HEK293 (cell line): ENCODE data around the gene FGD4.

Source experiments
- GLIS1 ChIP-seq: fragments of 450-650 bp; formaldehyde crosslinking; IDR thresholded peaks from 2 replicates; pipeline ENCODE4 v1.5.1; 2016; ENCODE audit warnings: missing biosample characterization, missing genetic modification characterization
- MEIS1 ChIP-seq: sonication (generic); formaldehyde crosslinking; IDR thresholded peaks from 2 replicates; pipeline ENCODE4 v1.8.1; 2022; ENCODE audit warnings: missing genetic modification reagents, mild to moderate bottlenecking, borderline replicate concordance
- SP3 ChIP-seq: fragments of 450-650 bp; formaldehyde crosslinking; IDR thresholded peaks from 2 replicates; pipeline ENCODE4 v1.5.1; 2016; ENCODE audit warnings: missing biosample characterization, missing genetic modification characterization
- TRIM28 ChIP-seq: IDR thresholded peaks from 2 replicates; pipeline ENCODE4 v1.6.1; 2011; ENCODE audit warnings: low read length, control low read depth, borderline replicate concordance
- WT1 ChIP-seq: fragments of 450-650 bp; formaldehyde crosslinking; IDR thresholded peaks from 2 replicates; pipeline ENCODE4 v1.5.1; 2016; ENCODE audit warnings: missing biosample characterization, missing genetic modification characterization
- ZBTB21 ChIP-seq: fragments of 450-650 bp; formaldehyde crosslinking; IDR thresholded peaks from 2 replicates; pipeline ENCODE4 v1.5.1; 2017; ENCODE audit warnings: missing biosample characterization, missing genetic modification characterization
- ZNF10 ChIP-seq: fragments of 450-650 bp; formaldehyde crosslinking; IDR thresholded peaks from 2 replicates; pipeline ENCODE4 v1.5.1; 2017; ENCODE audit warnings: missing biosample characterization, missing genetic modification characterization
- ZNF138 ChIP-seq: fragments of 450-650 bp; formaldehyde crosslinking; IDR thresholded peaks from 2 replicates; pipeline ENCODE4 v1.5.1; 2016; ENCODE audit warnings: missing biosample characterization, missing genetic modification characterization, borderline replicate concordance
- ZNF169 ChIP-seq: fragments of 450-650 bp; formaldehyde crosslinking; IDR thresholded peaks from 2 replicates; pipeline ENCODE4 v1.5.1; 2016; ENCODE audit warnings: missing biosample characterization, missing genetic modification characterization
- ZNF2 ChIP-seq: fragments of 450-650 bp; formaldehyde crosslinking; IDR thresholded peaks from 2 replicates; pipeline ENCODE4 v1.5.1; 2016; ENCODE audit warnings: missing biosample characterization, missing genetic modification characterization
- ZNF274 ChIP-seq, 2 experiments: fragments of 200-500 bp in 1 of 2; fragments of 450-650 bp in 1 of 2; sonication (Bioruptor generic) in 1 of 2; formaldehyde crosslinking in 1 of 2; IDR thresholded peaks; 2 replicates each; pipeline versions ENCODE4 v1.5.1 to v1.6.1; 2014 to 2016; ENCODE audit warnings: borderline replicate concordance in 1 of 2, inconsistent platforms in 1 of 2, low read length in 1 of 2, missing biosample characterization in 1 of 2, missing genetic modification characterization in 1 of 2
- ZNF416 ChIP-seq: fragments of 450-650 bp; formaldehyde crosslinking; IDR thresholded peaks from 2 replicates; pipeline ENCODE4 v1.5.1; 2016; ENCODE audit warnings: missing biosample characterization, missing genetic modification characterization
- ZNF510 ChIP-seq: fragments of 450-650 bp; formaldehyde crosslinking; IDR thresholded peaks from 2 replicates; pipeline ENCODE4 v1.5.1; 2018; ENCODE audit warnings: mild to moderate bottlenecking, missing genetic modification characterization, missing biosample characterization; ENCODE audit not compliant: insufficient replicate concordance
- ZNF514 ChIP-seq: fragments of 450-650 bp; formaldehyde crosslinking; IDR thresholded peaks from 2 replicates; pipeline ENCODE4 v1.5.1; 2016; ENCODE audit warnings: missing biosample characterization, missing genetic modification characterization
- ZNF544 ChIP-seq: fragments of 450-650 bp; formaldehyde crosslinking; IDR thresholded peaks from 2 replicates; pipeline ENCODE4 v1.5.0; 2017; ENCODE audit warnings: missing biosample characterization, missing genetic modification characterization
- ZNF560 ChIP-seq: fragments of 450-650 bp; formaldehyde crosslinking; IDR thresholded peaks from 2 replicates; pipeline ENCODE4 v1.5.1; 2017; ENCODE audit warnings: missing biosample characterization, missing genetic modification characterization, borderline replicate concordance
- ZNF610 ChIP-seq: fragments of 450-650 bp; formaldehyde crosslinking; IDR thresholded peaks from 2 replicates; pipeline ENCODE4 v1.5.1; 2016; ENCODE audit warnings: missing biosample characterization, missing genetic modification characterization, borderline replicate concordance
- ZNF654 ChIP-seq: fragments of 450-650 bp; formaldehyde crosslinking; IDR thresholded peaks from 2 replicates; pipeline ENCODE4 v1.5.1; 2016; ENCODE audit warnings: low read depth, missing biosample characterization, missing genetic modification characterization
- ZNF670 ChIP-seq: fragments of 450-650 bp; formaldehyde crosslinking; IDR thresholded peaks from 2 replicates; pipeline ENCODE4 v1.5.1; 2016; ENCODE audit warnings: missing biosample characterization, missing genetic modification characterization, low read depth
- ZNF707 ChIP-seq: fragments of 450-650 bp; formaldehyde crosslinking; IDR thresholded peaks from 2 replicates; pipeline ENCODE4 v1.5.1; 2016; ENCODE audit warnings: missing biosample characterization, missing genetic modification characterization
- TF ChIP-seq, protein P1 (sequence below): fragments of 450-650 bp; formaldehyde crosslinking; IDR thresholded peaks from 2 replicates; pipeline ENCODE4 v1.5.1; 2016; ENCODE audit warnings: missing biosample characterization, missing genetic modification characterization, borderline replicate concordance
- TF ChIP-seq, protein P2 (sequence below): fragments of 450-650 bp; formaldehyde crosslinking; IDR thresholded peaks from 2 replicates; pipeline ENCODE4 v1.5.1; 2016; ENCODE audit warnings: missing biosample characterization, missing genetic modification characterization
- TF ChIP-seq, protein P3 (sequence below): sonication (generic); formaldehyde crosslinking; IDR thresholded peaks from 2 replicates; pipeline ENCODE4 v1.8.1; 2022; ENCODE audit warnings: mild to moderate bottlenecking, moderate library complexity, missing genetic modification reagents
- TF ChIP-seq, protein P4 (sequence below): fragments of 450-650 bp; formaldehyde crosslinking; IDR thresholded peaks from 2 replicates; pipeline ENCODE4 v1.5.1; 2016; ENCODE audit warnings: missing biosample characterization, missing genetic modification characterization

The FGD4 gene

DNA sequence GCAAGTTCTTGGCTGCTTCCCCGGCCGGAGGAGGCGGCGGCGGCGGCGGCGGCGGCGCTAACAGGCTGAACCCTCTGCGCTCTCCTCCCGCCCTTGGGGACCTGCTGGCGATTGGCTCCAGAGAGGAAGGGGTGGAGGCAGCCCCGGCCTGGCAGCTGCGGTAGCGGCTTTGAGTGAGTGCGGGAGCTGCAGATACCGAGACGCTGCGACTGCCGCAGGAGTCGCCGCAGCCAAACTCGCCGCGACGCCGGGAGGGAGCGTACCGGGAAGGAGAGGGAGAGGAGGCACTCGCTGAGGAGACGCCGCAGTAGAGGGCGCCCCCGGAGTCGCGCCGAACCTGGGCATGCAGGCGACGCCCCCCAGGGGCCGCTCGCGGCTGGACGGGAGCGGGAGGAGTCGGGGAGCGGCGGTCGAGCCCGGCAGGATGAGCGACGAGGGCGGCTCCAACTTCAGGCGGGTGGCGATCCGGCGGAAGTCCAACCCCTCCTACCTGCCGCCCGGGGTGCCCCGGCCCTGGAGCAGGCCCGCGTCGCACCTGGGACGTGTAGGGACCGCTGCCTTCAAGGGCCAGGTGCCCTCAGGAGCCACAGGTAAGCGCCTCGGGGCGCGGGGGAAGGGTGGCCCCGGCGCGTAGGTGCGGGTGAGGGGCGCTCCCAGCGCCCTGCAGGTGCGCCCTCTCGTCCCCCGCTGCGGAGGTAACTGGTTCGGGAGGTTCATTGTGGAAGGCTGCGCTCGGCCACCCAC lies at the start of gene FGD4 (continued):
- TF ChIP-seq, protein P1, sequence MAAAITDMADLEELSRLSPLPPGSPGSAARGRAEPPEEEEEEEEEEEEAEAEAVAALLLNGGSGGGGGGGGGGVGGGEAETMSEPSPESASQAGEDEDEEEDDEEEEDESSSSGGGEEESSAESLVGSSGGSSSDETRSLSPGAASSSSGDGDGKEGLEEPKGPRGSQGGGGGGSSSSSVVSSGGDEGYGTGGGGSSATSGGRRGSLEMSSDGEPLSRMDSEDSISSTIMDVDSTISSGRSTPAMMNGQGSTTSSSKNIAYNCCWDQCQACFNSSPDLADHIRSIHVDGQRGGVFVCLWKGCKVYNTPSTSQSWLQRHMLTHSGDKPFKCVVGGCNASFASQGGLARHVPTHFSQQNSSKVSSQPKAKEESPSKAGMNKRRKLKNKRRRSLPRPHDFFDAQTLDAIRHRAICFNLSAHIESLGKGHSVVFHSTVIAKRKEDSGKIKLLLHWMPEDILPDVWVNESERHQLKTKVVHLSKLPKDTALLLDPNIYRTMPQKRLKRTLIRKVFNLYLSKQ (tag by site-specific recombination), result 0 out of 2 replicates have a peak, but pooled peaks have one; percentile 15
- TF ChIP-seq ZNF544 (tag by site-specific recombination) (no peak), ZNF10 (peak; percentile 6; the same call in 1 of the 2 replicates), SP3 (peak; percentile 79), ZNF670 (tag by site-specific recombination) (no peak), ZNF707 (tag by site-specific recombination) (no peak), ZNF610 (tag by site-specific recombination) (peak; percentile 96), ZNF510 (no peak), ZNF138 (tag by site-specific recombination) (no peak), TRIM28 (no peak; the same call in 1 of the 2 replicates), ZNF654 (tag by site-specific recombination) (no peak), ZNF560 (tag by site-specific recombination) (no peak), WT1 (tag by site-specific recombination) (no peak), GLIS1 (tag by site-specific recombination) (peak; percentile 87), ZNF169 (tag by site-specific recombination) (no peak), MEIS1 (CRISPR knock-in tag) (no peak), ZNF514 (tag by site-specific recombination) (no peak), ZNF274 (IDR thresholded peaks at IDR 0.05; ENCODE audit: low read length) (no peak), ZNF274 (tag by site-specific recombination; IDR thresholded peaks at IDR 0.05; ENCODE audit: borderline replicate concordance) (no peak), ZNF2 (tag by site-specific recombination) (peak; percentile 94), ZNF416 (tag by site-specific recombination) (no peak), ZBTB21 (tag by site-specific recombination) (peak; percentile 12; the same call in 1 of the 2 replicates)
- TF ChIP-seq, protein P2, sequence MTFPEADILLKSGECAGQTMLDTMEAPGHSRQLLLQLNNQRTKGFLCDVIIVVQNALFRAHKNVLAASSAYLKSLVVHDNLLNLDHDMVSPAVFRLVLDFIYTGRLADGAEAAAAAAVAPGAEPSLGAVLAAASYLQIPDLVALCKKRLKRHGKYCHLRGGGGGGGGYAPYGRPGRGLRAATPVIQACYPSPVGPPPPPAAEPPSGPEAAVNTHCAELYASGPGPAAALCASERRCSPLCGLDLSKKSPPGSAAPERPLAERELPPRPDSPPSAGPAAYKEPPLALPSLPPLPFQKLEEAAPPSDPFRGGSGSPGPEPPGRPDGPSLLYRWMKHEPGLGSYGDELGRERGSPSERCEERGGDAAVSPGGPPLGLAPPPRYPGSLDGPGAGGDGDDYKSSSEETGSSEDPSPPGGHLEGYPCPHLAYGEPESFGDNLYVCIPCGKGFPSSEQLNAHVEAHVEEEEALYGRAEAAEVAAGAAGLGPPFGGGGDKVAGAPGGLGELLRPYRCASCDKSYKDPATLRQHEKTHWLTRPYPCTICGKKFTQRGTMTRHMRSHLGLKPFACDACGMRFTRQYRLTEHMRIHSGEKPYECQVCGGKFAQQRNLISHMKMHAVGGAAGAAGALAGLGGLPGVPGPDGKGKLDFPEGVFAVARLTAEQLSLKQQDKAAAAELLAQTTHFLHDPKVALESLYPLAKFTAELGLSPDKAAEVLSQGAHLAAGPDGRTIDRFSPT (tag by site-specific recombination), result peak; percentile 82
- TF ChIP-seq, protein P3, sequence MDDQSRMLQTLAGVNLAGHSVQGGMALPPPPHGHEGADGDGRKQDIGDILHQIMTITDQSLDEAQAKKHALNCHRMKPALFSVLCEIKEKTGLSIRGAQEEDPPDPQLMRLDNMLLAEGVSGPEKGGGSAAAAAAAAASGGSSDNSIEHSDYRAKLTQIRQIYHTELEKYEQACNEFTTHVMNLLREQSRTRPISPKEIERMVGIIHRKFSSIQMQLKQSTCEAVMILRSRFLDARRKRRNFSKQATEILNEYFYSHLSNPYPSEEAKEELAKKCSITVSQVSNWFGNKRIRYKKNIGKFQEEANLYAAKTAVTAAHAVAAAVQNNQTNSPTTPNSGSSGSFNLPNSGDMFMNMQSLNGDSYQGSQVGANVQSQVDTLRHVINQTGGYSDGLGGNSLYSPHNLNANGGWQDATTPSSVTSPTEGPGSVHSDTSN (CRISPR knock-in tag), result peak; percentile 75; the same call in 1 of the 2 replicates
- TF ChIP-seq, protein P4, sequence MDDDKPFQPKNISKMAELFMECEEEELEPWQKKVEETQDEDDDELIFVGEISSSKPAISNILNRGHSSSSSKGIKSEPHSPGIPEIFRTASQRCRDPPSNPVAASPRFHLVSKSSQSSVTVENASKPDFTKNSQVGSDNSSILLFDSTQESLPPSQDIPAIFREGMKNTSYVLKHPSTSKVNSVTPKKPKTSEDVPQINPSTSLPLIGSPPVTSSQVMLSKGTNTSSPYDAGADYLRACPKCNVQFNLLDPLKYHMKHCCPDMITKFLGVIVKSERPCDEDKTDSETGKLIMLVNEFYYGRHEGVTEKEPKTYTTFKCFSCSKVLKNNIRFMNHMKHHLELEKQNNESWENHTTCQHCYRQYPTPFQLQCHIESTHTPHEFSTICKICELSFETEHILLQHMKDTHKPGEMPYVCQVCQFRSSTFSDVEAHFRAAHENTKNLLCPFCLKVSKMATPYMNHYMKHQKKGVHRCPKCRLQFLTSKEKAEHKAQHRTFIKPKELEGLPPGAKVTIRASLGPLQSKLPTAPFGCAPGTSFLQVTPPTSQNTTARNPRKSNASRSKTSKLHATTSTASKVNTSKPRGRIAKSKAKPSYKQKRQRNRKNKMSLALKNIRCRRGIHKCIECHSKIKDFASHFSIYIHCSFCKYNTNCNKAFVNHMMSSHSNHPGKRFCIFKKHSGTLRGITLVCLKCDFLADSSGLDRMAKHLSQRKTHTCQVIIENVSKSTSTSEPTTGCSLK, result no peak
